HG03460 (cell line): ENCODE data around the gene BRINP3.

Experiments
- ATAC-seq: cut with Tn5 transposase; IDR thresholded peaks from one replicate; pipeline ENCODE4 v1.9.1; 2021; ENCODE audit not compliant: unreplicated experiment

Gene BRINP3

DNA sequence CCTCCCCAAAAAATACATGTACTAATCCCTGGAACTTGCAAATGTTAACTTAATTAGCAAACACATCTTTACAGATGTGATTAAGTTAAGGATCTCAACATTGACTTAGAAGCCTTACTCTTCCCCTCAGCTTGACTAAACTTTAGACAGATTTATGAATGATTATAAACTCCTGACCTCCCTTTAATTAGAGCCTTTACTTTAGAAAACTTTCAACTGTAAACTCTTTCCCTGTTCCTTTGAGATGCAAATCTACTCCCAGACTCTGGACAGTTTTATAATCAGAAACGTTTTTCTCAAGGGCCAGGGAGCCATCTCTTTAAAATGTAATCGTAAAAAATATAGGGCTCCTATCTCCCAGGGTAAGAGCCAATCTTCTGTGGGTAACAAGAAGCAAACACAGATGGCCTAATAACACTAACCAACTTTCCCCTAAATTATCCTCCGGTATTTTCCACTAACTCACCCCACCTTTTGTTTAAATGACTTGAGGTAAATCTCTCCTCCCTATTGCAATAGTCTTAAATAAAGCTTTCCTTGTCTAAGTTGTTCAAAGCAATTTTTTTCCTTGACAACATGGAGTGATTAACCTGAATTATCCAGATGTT, 284.1 kb downstream of the BRINP3 start:
- no peak for ATAC-seq

DNA sequence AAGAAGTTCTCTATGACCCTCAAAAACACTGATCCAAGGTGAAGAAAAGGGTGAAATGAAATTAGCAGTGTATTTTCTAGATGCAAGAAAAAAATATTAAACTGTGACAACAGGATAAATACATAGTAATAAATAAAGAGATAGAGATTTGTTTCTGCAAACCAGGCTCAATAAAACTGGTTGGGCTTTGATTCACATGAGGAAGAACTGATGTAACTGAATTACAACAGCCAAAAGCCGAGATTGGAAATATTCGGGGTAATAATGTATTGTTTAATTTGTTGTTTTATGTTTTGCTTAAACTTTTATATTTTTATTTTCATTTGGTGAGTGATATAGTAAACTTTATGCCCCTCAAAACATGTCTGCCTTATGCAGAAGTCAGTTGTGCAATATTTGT, 285.0 kb downstream of the BRINP3 start:
- ATAC-seq: no peak

DNA sequence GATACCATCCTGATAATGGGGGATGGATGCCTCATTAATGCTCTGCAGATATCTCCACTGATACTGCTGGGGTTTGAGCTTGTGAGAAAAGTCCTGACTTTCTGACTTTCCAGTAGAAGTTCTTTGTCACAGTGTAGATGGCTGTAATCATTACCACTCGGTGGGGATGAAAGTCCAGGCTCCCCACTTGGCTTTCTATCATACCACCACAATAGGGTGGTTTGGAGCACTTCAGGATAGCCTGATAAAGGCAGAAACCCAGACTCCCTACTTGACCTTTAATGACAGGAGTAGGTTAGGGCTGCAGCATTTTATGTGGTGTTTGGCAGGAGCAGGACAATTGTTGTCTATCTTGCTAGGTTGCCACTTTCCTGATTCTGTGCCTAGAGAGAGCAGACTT, 294.1 kb downstream of the BRINP3 start:
- no peak for ATAC-seq

DNA sequence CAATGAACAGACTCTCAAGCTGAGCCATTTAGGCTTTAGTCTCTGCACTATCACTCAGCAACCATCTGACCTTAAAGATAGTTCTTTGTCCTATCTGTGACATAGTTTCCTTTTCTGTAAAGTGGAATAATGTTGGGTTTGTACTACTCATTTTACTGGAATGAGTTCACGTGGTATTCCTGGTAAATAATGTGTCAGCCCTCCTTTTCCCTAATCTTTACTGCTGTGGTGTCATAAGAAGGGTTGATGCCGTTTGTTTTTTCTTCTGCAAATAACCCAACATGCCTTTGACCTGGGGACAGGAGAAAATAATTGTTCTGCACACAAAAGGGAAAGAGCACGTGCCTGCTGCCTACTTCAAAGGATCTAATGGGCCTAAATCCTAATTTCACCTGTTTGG, 297.8 kb downstream of the BRINP3 start:
- no peak for ATAC-seq

DNA sequence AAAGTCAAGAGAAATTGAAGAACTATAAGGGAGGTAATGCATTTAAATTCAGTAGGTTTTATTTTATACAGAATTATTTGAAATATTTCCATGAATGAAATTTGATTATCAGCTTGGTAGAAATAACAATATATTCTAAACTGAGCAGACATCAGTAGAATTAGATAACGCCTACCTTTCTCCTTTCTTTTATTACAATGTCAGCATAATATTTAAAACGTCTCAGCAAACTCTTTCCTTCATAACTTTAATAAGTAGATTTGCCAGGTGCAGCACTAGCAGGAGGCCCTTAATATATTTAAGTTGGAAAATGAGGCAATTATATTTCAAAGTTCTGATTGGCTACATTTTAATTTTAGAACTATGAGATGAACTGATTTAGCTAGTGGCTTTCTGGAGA, 298.8 kb downstream of the BRINP3 start:
- no peak for ATAC-seq

DNA sequence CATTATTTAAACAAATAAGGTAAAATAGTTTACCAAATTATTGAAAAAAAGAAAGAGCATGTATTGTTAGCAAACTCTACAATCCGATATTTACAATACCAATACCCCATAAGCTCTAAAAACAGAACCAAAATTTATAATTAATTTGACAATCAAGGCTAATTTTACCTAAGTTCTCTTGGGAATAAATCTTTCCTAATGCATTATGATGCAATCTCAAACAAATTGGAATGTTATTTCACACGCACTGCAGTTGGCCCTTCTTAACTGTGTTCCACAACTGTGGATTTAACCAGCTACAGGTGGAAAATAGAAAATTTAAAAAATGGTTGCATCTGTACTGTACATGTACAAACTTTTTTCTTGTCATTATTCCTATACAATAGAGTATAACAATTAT, 300.1 kb downstream of the BRINP3 start:
- ATAC-seq: no peak

DNA sequence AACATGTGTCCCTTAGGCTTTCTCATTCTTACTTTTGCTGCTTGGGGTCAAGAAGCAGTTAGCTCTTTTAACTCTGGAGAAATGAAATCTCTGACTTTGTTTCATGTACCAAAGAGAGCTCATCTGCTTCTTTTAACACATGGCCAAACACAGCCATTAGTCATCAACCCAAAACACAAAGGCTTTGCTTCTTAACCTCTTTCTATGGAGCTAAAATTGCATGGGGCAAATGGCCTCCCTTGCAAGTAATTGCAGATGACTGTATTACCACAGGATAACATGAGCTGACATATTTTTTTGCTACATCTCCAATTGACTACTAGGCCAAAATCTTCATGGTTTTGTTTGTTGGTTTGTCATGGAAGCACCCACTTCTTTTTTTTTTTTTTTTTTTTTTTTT, 300.9 kb downstream of the BRINP3 start:
- no peak for ATAC-seq

DNA sequence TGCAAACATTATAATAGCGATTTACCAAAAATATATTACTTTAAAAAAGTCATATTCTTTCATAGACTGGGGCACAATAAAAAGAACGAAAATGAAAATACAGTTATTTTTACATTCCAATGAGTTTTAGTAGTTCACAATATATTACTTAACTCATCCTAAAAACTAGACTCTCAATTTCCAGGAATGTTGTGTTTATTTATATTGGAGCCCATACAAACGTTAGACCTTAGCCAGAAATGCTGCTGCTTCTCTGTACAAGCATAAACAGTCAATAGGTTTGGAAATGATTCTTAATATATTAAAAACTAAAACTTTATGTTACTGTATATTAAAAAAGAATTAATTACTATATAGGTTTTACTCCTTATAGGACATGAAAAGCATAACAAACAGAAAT, 302.3 kb downstream of the BRINP3 start:
- ATAC-seq: no peak

DNA sequence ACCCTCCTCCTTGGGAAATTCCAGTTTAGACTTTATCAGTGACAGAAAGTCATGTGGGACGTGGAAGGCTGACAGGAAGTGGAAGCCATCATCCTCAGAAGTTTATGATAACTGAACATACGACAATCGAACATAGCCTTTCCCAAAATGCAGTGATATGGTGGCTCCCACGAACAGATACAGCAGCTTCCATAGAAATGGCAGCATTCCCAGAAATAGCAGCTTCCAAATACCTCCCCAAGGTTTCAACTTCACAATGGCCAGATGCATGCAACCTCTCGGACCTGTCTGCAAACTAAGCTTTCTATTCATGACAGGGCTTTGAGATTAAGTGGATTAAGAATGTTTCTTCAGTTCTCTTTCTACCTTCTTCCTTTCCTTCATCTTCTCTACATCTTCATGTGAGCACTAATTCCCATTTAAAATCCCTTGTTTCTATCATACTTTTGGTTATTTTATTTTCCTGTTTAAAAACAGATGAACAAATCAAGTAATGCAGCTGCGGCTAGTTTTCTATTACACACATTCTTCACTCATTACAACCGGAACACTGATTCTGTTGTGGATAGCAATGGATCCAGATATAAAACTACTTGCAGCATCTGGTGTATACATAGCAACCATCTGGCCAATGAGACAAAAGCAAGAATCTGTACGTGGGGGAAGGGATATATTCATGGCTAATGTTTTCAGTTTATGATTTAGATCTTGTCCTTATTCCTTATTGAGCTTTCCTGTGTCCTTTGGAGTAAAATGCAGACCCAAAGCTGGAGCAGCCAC, 304.8 kb downstream of the BRINP3 start:
- ATAC-seq: no peak

DNA sequence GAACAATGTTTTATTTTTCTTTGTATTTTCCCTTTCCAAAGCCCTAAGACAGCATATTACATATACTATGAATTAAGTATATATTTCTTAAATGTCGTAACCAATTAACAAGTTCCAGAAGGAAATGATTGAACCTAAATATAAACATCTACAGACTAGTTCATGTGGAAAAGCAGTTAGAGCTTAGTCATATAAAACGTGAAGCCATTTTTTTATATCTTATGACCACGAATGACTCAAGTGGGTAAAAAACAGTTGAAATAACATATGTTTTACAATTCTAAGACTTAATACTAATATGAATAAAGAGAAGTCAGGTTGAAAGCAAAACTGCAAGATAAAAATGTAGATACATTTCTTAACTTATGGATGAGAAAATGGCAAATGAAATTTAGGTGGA, 307.3 kb downstream of the BRINP3 start:
- no peak for ATAC-seq

DNA sequence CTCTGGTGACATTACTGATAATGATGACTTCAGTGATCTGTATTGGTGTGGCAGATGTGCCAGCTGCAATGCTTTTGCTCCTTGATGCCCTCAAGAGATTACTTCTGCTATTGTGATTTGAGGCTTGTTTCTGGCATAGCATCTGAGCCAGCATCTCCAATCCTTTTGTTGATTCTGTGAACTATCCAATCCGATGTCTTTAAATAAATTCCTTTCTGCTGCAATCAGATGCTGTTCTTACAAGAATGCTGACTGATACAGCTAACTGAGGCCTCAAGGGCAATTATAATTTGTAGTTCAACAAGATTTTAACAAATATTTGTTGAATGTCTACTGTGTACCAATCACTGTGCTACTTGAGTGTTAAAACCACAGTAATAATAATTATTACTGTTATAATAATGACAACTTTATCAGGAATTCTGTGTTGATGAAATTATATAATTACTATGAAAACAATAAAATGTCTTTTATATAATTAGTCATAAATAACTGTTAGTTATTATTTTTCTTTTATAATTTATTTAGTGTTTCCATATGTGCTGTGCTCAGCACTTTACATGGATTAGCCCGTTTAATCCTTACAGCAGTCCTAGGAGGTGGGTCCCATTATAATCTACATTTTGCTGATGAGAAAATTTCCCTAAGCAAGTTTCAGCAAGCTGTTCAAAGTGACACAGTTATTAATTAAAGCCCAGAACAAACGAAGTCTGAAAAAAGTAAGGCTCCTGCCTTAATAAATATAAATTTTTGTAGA, 308.2 kb downstream of the BRINP3 start:
- ATAC-seq: no peak

DNA sequence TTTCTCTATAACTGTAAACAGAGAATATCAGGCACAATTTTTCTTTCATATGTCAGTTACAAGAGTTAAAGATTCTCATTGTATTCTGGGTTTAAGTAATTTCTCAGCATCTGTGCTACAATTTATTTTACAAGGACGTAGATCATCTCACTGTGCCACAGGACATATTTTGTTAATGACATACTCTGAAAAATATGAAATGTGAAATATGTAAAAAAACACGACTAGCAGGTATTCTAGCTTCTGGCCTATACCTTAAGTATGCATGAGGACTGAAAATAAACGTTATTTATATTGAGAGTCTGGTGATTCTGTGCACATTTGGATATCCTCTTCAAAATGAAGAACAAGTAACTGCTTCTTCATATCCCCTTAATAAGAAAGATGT, 308.8 kb downstream of the BRINP3 start:
- ATAC-seq: no peak

DNA sequence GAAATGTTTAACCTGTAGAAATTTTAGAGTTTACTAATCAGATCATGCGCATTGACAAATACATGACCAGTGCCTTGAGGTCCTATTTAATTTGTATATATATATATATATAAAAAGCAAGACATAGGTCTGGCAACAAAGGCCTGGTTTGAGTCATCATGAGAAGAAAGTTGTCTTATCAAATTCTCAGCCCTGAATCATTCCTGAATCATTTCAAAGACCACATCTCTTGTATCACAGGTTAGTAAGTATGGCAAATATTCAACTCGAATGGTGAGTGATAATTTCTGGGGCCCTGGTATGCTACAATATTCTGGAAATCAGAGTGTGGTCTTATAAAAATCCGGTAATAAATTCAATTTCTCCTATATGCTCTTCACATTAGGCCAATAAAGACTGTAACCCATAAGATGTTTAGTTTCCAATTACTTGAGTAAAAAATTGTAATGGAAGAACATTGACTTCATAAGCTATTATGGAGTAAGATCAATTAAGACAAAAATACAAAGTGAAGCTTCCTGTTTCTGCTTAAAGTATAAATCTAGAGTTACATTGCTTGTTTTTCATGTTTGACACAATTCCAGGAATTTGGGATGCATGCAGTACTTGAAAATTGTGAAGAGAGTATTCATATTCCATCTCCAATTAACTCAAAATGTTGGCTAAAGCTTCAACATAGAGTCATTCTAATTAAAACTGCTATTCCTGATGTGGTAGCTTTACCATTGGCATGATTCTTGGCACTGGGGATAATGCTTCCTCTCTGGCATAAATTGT, 309.4 kb downstream of the BRINP3 start:
- no peak for ATAC-seq

DNA sequence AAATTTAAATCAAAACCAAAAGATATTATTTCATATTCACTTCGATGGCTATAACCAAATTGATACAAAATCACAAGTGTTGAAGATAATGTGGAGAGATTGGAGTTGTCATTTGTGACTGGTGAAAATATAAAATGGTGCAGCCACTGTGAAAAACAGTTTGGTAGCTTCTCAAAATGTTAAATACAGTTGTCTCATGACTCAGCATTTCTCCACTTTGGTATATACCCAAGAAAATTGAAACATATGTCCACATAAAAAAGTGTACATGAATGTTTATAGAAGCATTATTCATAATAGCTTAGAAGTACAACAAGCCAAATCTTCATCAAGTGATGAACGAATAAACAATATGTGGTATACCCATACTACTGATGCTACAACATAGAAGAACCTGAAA, 318.5 kb downstream of the BRINP3 start:
- ATAC-seq: no peak

DNA sequence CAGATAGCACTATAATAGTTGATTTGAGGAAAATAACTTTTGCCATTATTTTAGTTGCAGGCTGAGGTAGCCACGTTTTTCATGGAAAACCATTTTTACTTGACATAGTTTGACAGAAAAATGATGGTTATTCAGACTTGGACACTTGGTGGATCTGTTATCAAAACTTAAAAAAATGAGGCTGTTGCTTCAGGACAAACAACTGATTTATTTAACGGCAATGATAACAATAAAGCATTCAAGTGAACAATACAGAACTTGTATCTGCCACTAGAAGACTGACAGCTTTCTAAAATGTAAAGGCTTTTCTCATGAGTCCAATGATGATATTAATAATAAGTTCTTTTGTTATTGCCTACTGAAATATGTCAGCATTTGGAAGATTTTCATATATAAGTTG, 322.9 kb downstream of the BRINP3 start:
- no peak for ATAC-seq

DNA sequence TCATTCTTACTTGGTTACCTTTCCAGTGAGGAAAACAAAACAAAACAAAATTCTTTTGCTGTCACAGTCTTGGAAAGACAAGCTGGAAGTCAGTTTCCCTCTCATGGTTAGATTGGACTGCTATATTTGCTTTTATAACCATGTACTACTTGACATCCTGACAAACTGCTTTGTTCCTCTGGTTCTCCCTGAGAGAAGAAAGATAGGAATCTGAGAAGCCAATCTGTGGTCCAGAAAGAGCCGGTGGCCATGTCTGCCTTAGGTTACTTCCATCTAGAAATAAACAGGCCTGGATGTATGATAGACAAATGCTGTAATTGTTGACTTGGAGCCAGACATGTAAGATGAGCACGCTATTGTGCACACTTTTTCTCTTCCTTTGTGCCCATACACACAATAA, 330.0 kb downstream of the BRINP3 start:
- no peak for ATAC-seq

DNA sequence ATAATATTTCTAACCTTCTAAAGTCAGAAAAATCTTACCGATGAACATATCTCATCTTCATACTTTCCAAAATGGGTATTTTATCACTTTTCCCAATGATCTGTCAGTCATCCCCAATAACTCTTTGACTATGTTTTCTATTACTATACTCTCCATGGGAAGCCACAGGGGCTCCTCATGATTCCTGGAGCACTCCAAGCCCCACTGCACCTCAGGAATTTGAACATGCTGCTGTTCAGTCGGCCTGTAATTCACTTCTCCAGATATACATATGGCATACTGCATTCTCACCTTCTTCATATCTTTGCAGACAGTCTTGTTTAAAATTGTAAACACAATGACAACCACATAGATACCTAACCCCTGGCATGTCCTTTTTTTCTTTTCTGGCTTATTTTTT, 333.0 kb downstream of the BRINP3 start:
- ATAC-seq: no peak

DNA sequence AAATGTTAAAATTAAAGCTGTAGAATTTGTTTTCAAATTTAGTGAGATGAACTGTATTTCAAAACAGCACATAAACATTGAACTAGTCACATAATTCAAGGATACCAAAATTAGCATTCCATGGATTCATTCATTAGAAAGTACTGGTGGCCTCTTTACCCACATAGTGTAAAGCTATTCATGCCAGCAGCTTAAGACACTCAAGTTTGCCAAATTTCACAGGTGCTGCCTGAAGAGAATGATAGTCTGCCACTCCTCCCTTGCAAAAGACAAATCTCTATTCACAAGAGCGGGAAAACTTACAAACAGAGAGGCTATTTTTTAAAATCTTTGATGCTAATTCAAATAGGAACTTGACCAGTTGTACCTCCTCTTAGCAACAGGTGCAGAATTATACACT, 337.0 kb downstream of the BRINP3 start:
- ATAC-seq: no peak

DNA sequence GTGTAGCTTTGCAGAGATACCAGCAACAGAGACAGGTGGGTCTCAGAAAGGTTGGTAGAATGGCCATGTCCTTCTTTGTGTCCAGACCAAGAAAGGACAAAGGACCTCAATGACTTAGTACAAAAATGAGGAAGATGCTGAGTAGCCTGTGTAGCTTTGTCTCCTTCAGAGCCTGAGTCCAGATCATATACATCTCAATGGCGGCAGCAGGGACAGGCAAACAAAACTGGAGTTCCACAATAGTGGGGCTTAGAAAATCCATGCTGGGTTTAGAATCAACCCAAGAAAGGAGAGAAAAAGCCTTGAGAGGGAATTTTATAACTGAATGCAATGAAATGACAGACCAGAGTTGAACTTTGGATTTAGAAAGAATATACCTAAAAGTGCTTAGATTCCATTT, 339.0 kb downstream of the BRINP3 start:
- no peak for ATAC-seq

DNA sequence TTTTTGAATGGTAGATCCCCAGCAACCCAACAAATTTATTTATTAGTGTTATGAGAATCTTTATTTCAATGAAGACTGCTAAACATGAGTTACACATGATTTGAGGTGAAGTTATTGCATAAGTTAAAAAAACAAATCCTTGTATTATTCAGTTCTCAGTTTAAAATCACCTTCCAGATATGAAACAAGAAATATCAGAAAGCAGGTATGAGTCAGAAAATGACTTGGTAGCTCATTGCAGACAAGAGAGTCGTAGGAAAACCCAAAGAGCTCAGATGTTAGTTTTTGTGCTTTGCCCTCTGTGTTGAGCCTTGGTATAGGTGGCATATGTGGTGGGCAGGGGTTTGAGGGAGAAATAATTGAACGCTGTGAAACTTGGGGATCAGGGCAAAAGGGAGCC, 339.4 kb downstream of the BRINP3 start:
- no peak for ATAC-seq

DNA sequence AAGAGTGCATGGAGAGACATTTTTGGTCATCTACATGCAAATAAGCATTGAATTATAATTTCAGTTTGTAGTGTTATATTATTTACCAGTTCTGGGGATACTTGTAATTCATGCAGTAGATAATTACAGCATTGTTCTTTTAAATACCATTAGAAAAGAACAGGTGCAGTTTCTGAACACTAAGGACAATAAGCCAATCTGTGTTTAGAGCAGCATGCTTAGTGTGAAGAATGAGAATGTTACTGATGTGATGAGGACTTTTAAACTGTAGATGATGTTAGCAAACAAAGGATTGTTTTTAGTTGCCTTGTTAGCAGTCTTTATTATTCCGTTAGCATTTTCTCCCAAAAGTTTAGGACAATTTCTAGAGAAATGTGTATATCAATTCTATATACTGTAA, 348.3 kb downstream of the BRINP3 start:
- no peak for ATAC-seq

DNA sequence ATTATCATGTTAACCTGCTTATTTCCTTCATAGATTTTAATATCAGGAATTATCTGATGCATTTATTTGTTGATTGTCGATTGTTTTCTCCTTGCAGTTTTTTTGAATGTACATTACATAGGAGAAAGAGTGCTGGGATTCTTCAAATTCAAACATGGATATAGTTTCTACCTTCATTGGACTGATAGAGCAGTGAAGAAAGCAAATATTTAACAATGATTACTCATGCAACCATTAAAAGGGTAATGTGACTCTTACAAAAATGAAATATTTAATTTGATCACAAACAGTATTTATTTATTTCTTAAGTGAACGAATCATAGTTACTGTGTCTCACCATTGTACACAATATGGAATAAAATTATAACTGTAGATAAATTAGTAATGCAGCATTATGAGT, 350.9 kb downstream of the BRINP3 start:
- no peak for ATAC-seq
